ENCODE results near the gene SCN8A. TPM values are rescaled to one million over a fixed set of nuclear protein-coding genes. Genes with fewer than 3 reads are reported as not detected.

The SCN8A gene
- total RNA-seq, 3 donors from 2014 or later: 0.32 to 5.0 (median 1.6) TPM

GRCh38 chr12:51838762-51839161, 247.7 kb downstream of the SCN8A start:
- no peak overlapping the region for H3K27ac ChIP-seq
- no peaks in the 10 kb centered on the region for H3K4me1 ChIP-seq
- TF ChIP-seq POLR2A (IDR thresholded peaks at IDR 0.05) (no peak), CTCF (IDR thresholded peaks at IDR 0.05) (no peak), POLR2AphosphoS5 (IDR thresholded peaks at IDR 0.05) (no peak)
- DNase-seq (ENCODE audit: low spot score in 2 of 2): no peak
- intact Hi-C loops (cut with DNase I; ENCODE audit: low total_unique reads): no loop called here
- no peaks in the 10 kb centered on the region for H3K9me3 ChIP-seq
- no peak overlapping the region for H3K4me3 ChIP-seq
- H3K27me3 ChIP-seq: no peaks in the 10 kb centered on the region
- H3K36me3 ChIP-seq: no peaks in the 10 kb centered on the region

GRCh38 chr12:51839310-51839947, 248.4 kb downstream of the SCN8A start:
- no peaks in the 10 kb centered on the region for H3K36me3 ChIP-seq
- TF ChIP-seq CTCF (IDR thresholded peaks at IDR 0.05): no peak
- no peak for TF ChIP-seq POLR2AphosphoS5 (IDR thresholded peaks at IDR 0.05)
- no peak overlapping the region for H3K27ac ChIP-seq
- intact Hi-C loops (cut with DNase I; ENCODE audit: low total_unique reads): no loop called here
- H3K4me3 ChIP-seq: no peak overlapping the region
- no peaks in the 10 kb centered on the region for H3K4me1 ChIP-seq
- H3K9me3 ChIP-seq: no peaks in the 10 kb centered on the region
- H3K27me3 ChIP-seq: no peaks in the 10 kb centered on the region
- DNase-seq (ENCODE audit: low spot score in 2 of 2): no peak

- no peaks in the 10 kb centered on the region for H3K4me1 ChIP-seq
- no peak overlapping the region for H3K27ac ChIP-seq
Measured at GRCh38 chr12:51840966-51841365, 249.9 kb downstream of the SCN8A start.

GRCh38 chr12:51841727-51842126, 250.7 kb downstream of the SCN8A start:
- TF ChIP-seq CTCF (IDR thresholded peaks at IDR 0.05): no peak
- TF ChIP-seq POLR2A (IDR thresholded peaks at IDR 0.05): no peak
- TF ChIP-seq POLR2AphosphoS5 (IDR thresholded peaks at IDR 0.05): no peak
- H3K4me3 ChIP-seq: no peak overlapping the region
- no peaks in the 10 kb centered on the region for H3K27me3 ChIP-seq
- H3K36me3 ChIP-seq: no peaks in the 10 kb centered on the region
- no peak overlapping the region for H3K27ac ChIP-seq
- H3K9me3 ChIP-seq: no peaks in the 10 kb centered on the region
- DNase-seq (ENCODE audit: low spot score in 2 of 2): no peak
- H3K4me1 ChIP-seq: no peaks in the 10 kb centered on the region
- intact Hi-C loops (cut with DNase I; ENCODE audit: low total_unique reads): no loop called here

More at GRCh38 chr12:51840966-51841365, 249.9 kb downstream of the SCN8A start:
- Histone ChIP-seq H3K4me3 (no peak overlapping the region), H3K36me3 (no peaks in the 10 kb centered on the region), H3K27me3 (no peaks in the 10 kb centered on the region), H3K9me3 (no peaks in the 10 kb centered on the region)
- TF ChIP-seq CTCF (IDR thresholded peaks at IDR 0.05) (no peak), POLR2AphosphoS5 (IDR thresholded peaks at IDR 0.05) (no peak), POLR2A (IDR thresholded peaks at IDR 0.05) (no peak)
- intact Hi-C loops (cut with DNase I; ENCODE audit: low total_unique reads): no loop called here
- DNase-seq (ENCODE audit: low spot score in 2 of 2): no peak

- Histone ChIP-seq H3K27ac (no peak overlapping the region), H3K4me1 (no peaks in the 10 kb centered on the region), H3K9me3 (no peaks in the 10 kb centered on the region), H3K4me3 (no peak overlapping the region), H3K36me3 (no peaks in the 10 kb centered on the region), H3K27me3 (peaks cover 0 to 4% of the 10 kb centered on the region in 2 donors)
- intact Hi-C loops (cut with DNase I; ENCODE audit: low total_unique reads): no loop called here
- no peak for DNase-seq (ENCODE audit: low spot score in 2 of 2)
- no peak for TF ChIP-seq POLR2A (IDR thresholded peaks at IDR 0.05)
Measured at GRCh38 chr12:51844854-51845253, 253.8 kb downstream of the SCN8A start.

All from breast epithelium (tissue), 4 donors.